ENCODE data around the gene TTYH1. TPM values are rescaled to one million over a fixed set of nuclear protein-coding genes. Genes with fewer than 3 reads are reported as not detected.

TTYH1 gene
- total and polyA plus RNA-seq, 9 of the 15 experiments (the other 6 are each of a cell fraction or from before 2014, with no cell fraction given) = 0.08 TPM; not detected in 8

DNA sequence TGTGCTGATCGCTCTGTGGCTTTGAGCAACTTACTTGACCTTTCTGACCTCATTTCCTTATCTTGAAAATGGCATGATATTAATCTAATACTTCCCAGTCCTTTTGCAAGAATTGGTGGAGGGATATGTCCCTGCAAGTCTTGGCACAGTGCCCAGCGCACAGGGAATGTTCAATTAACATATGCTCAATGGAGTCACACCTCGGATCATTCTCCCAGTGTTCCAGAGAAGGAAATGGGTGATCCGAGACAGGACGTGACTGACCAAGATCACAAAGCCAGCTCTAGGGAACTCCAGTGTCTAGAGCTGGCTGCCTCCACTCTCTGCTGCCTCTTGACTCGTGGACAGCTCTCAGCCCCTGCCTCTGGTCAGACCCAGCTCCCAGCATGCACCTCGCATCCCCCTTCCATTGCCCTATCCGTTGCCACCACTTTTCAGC lies 54.3 kb downstream of the TTYH1 start (continued):
- TF ChIP-seq ARID4B (CRISPR knock-in tag; IDR thresholded peaks at IDR 0.05) (no peak), ZNF12 (CRISPR knock-in tag; IDR thresholded peaks at IDR 0.05) (no peak), CBFB (CRISPR knock-in tag; IDR thresholded peaks at IDR 0.05) (no peak), KDM1A (IDR thresholded peaks at IDR 0.05) (peak in 1 of 2 experiments; percentile 53; a peak in 2 of 4 replicates), NFIC (IDR thresholded peaks at IDR 0.05) (peak; percentile 88), NFIX (CRISPR knock-in tag; IDR thresholded peaks at IDR 0.05; ENCODE audit: low read depth) (peak; percentile 42), ZC3H11A (IDR thresholded peaks at IDR 0.05; ENCODE audit: low read depth, low read length) (no peak), RBM25 (IDR thresholded peaks at IDR 0.05; ENCODE audit: low read depth, low read length, severe bottlenecking) (peak; percentile 11), EP400 (IDR thresholded peaks at IDR 0.05) (no peak), SRF (CRISPR knock-in tag; IDR thresholded peaks at IDR 0.05) (no peak), FOS (IDR thresholded peaks at IDR 0.05; ENCODE audit: extremely low read depth, insufficient read length) (no peak)
- TF ChIP-seq, protein P1, sequence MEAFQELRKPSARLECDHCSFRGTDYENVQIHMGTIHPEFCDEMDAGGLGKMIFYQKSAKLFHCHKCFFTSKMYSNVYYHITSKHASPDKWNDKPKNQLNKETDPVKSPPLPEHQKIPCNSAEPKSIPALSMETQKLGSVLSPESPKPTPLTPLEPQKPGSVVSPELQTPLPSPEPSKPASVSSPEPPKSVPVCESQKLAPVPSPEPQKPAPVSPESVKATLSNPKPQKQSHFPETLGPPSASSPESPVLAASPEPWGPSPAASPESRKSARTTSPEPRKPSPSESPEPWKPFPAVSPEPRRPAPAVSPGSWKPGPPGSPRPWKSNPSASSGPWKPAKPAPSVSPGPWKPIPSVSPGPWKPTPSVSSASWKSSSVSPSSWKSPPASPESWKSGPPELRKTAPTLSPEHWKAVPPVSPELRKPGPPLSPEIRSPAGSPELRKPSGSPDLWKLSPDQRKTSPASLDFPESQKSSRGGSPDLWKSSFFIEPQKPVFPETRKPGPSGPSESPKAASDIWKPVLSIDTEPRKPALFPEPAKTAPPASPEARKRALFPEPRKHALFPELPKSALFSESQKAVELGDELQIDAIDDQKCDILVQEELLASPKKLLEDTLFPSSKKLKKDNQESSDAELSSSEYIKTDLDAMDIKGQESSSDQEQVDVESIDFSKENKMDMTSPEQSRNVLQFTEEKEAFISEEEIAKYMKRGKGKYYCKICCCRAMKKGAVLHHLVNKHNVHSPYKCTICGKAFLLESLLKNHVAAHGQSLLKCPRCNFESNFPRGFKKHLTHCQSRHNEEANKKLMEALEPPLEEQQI (IDR thresholded peaks at IDR 0.05) = no peak

Measured in K562 (cell line).